GM12878 (cell line): ENCODE data around the gene COL23A1. TPM values are rescaled to one million over a fixed set of nuclear protein-coding genes. Genes with fewer than 3 reads are reported as not detected.
A peak's percentile ranks its signal among the peaks of the same experiment; 100 is the strongest.

Experiments used
- ATAC-seq: fragments of 200-7000 bp; cut with Tn5 transposase; 3 replicates; pipeline ENCODE4 v1.9.1; 2020; ENCODE audit warnings: mild to moderate bottlenecking, moderate library complexity
- BruUV-seq: library from RNA; stranded (reverse); fragments of 400-500 nt; replicated peaks from 2 replicates; lab custom pipeline; 2021; lab: Mats Ljungman, UMichigan
- CTCF ChIA-PET: fragments of 300-600 bp; sonication (Branson Sonifier 250); formaldehyde crosslinking; extraction: SDS; loops from one replicate; lab custom pipeline; 2021; ENCODE audit warnings: inconsistent platforms; lab: Yijun Ruan, JAX
- POLR2A ChIA-PET: fragments of 350-600 bp; formaldehyde crosslinking; extraction: SDS; loops from one replicate; lab custom pipeline; 2021; ENCODE audit warnings: inconsistent platforms; lab: Charles Lee
- RAD21 ChIA-PET: fragments of 300-600 bp; sonication (Branson Sonifier 250); formaldehyde crosslinking; loops from one replicate; lab custom pipeline; 2023; ENCODE audit warnings: antibody characterized with exemption; ENCODE audit not compliant: unreplicated experiment; lab: Charles Lee
- SMC1A ChIA-PET: fragments of 300-600 bp; sonication (Branson Sonifier 250); formaldehyde crosslinking; loops from one replicate; lab custom pipeline; 2023; ENCODE audit not compliant: unreplicated experiment, uncharacterized antibody; lab: Charles Lee
- DNase-seq: peaks from one replicate; pipeline ENCODE4 v3.0.0-alpha.2; 2011; ENCODE audit warnings: low read depth, low spot score
- FAIRE-seq: peaks from 3 replicates; lab custom pipeline; 2011; peaks lifted over from hg19 to GRCh38; lab: Jason Lieb, UNC
- H2AFZ ChIP-seq: 2 replicates; pipeline ENCODE4 v1.6.0; 2011; ENCODE audit warnings: low read depth, low read length, control low read depth; ENCODE audit not compliant: control insufficient read depth
- H3K27ac ChIP-seq: 2 replicates; pipeline ENCODE4 v1.5.1; 2011; ENCODE audit warnings: control low read depth; ENCODE audit not compliant: control insufficient read depth, insufficient read depth
- H3K27me3 ChIP-seq, 2 experiments: replicated peaks in 1 of 2; 2 replicates each; pipeline versions ENCODE4 v1.6.0 to v1.6.1; 2011; ENCODE audit warnings: low read length in 1 of 2; ENCODE audit not compliant: control insufficient read depth in 2 of 2, insufficient read depth in 2 of 2
- H3K36me3 ChIP-seq, 2 experiments: 2 replicates each; pipeline ENCODE4 v1.5.1; 2011; ENCODE audit warnings: low read length in 1 of 2; ENCODE audit not compliant: control insufficient read depth in 2 of 2, insufficient read depth in 2 of 2
- H3K4me1 ChIP-seq: 2 replicates; pipeline ENCODE4 v1.6.1; 2011; ENCODE audit warnings: mild to moderate bottlenecking, low read length, moderate library complexity, mixed read lengths; ENCODE audit not compliant: control insufficient read depth, insufficient read depth
- H3K4me2 ChIP-seq: 2 replicates; pipeline ENCODE4 v1.6.0; 2011; ENCODE audit warnings: control low read depth; ENCODE audit not compliant: control insufficient read depth, insufficient read depth
- H3K4me3 ChIP-seq: fragments of 200-600 bp; sonication (generic); 2 replicates; pipeline ENCODE4 v1.5.1; 2016
- H3K79me2 ChIP-seq: 2 replicates; pipeline ENCODE4 v1.6.0; 2011; ENCODE audit warnings: low read length; ENCODE audit not compliant: control insufficient read depth, insufficient read depth
- H3K9ac ChIP-seq: 2 replicates; pipeline ENCODE4 v1.8.0; 2011; ENCODE audit warnings: low read length, control low read depth, mixed read lengths; ENCODE audit not compliant: control insufficient read depth, insufficient read depth
- H3K9me3 ChIP-seq: replicated peaks from 3 replicates; pipeline ENCODE4 v1.5.1; 2011; ENCODE audit warnings: mild to moderate bottlenecking, low read length; ENCODE audit not compliant: control insufficient read depth, insufficient read depth
- H4K20me1 ChIP-seq: 2 replicates; pipeline ENCODE4 v1.6.0; 2011; ENCODE audit not compliant: control insufficient read depth, insufficient read depth
- MTA3 ChIP-seq: IDR thresholded peaks from 2 replicates; pipeline ENCODE4 v1.6.1; 2012; ENCODE audit warnings: low read length, inconsistent platforms, borderline replicate concordance
- PAX5 ChIP-seq: IDR thresholded peaks from 2 replicates; pipeline ENCODE4 v1.6.1; 2011; ENCODE audit warnings: low read depth, low read length, borderline replicate concordance
- PRDM15 ChIP-seq: fragments of 450-650 bp; formaldehyde crosslinking; IDR thresholded peaks from 2 replicates; pipeline ENCODE4 v1.4.0; 2020; ENCODE audit warnings: mild to moderate bottlenecking, moderate library complexity
- ZNF687 ChIP-seq: fragments of 450-650 bp; IDR thresholded peaks from 2 replicates; pipeline ENCODE4 v1.6.1; 2017; ENCODE audit warnings: mild to moderate bottlenecking, moderate library complexity
- ZZZ3 ChIP-seq: IDR thresholded peaks from 2 replicates; pipeline ENCODE4 v1.6.1; 2011; ENCODE audit warnings: low read depth; ENCODE audit not compliant: control insufficient read depth, insufficient read length
- WGBS: methylation state at CpG from one replicate; pipeline ENCODE4 v1.1.6; 2016; ENCODE audit warnings: low lambda C conversion rate; ENCODE audit not compliant: insufficient replicate concordance, insufficient coverage; ENCODE audit errors: missing lambda C conversion rate; 5-methylcytosine and 5-hydroxymethylcytosine counted together
- in situ Hi-C: fragments of 300-500 bp; cut with MboI; formaldehyde crosslinking; loops from 9 replicates; pipeline ENCODE4 v1.14.3; 2018; ENCODE audit warnings: mixed read lengths
- intact Hi-C: fragments of 100-400 bp; cut with micrococcal nuclease; formaldehyde crosslinking; loops from one replicate; pipeline ENCODE4 v1.14.2; 2022; ENCODE audit not compliant: unreplicated experiment
- polyA plus RNA-seq, 11 experiments: library from polyadenylated mRNA; depleted of rRNA in 4 of 11; unstranded in 6 of 11; stranded (reverse) in 5 of 11; fragments of >200 nt; fragmentation: Nextera tagmentation in 4 of 11; fragmentation: Illumina TruSeq in 1 of 11; extraction: Ambion mirVana in 4 of 11; extraction: Trizol in 1 of 11; gene quantifications; 1 replicate in 1 of 11; 2 replicates in 10 of 11; pipeline versions ENCODE4 v1.2.1 to v1.2.3, GENCODE V29; 2011 to 2016; ENCODE audit warnings: inconsistent platforms in 2 of 11, missing spikeins in 2 of 11, low read depth in 1 of 11
- total RNA-seq, 4 experiments: library from RNA; depleted of rRNA in 3 of 4; stranded (reverse); fragments of >200 nt in 3 of 4; fragmentation: Illumina TruSeq in 1 of 4; extraction: Trizol in 1 of 4; gene quantifications; 2 replicates each; pipeline versions ENCODE4 v1.2.1 to v1.2.3, GENCODE V29; 2013 to 2021

COL23A1 gene
- total and polyA plus RNA-seq, 10 of the 15 experiments (the other 5 are each of a cell fraction or from before 2014, with no cell fraction given): 0.03 to 0.83 (median 0.09) TPM; not detected in 5

GRCh38 chr5:178205749-178206047 is 384.5 kb downstream of the COL23A1 start:
- Histone ChIP-seq H4K20me1 (peaks cover 24% of the 10 kb centered on the region), H3K36me3 (peaks cover 31 to 46% of the 10 kb centered on the region in 2 experiments), H3K9ac (peak overlapping the region; percentile 84), H3K4me3 (peak overlapping the region; percentile 97), H3K27me3 (no peaks in the 10 kb centered on the region), H3K27ac (peak overlapping the region; percentile 67), H3K79me2 (peaks cover 62% of the 10 kb centered on the region), H3K4me2 (peak overlapping the region; percentile 88), H2AFZ (no peak overlapping the region), H3K4me1 (peaks cover 15% of the 10 kb centered on the region), H3K9me3 (no peaks in the 10 kb centered on the region)
- DNase-seq: no peak
- in situ Hi-C loops: no loop called here
- no peak for FAIRE-seq
- intact Hi-C loops: no loop called here
- POLR2A ChIA-PET: interaction anchor here (0.5 to 1.1 kb wide), 2 partner anchors 11 to 1177 kb away, joined by 3 to 5 read pairs; no protein-coding TSS in a partner anchor
- CTCF ChIA-PET: interaction anchor here (2.8 kb wide), 1 partner anchor 10 kb away, joined by 12 read pairs; no protein-coding TSS in a partner anchor
- SMC1A ChIA-PET: interaction anchor here (1.1 to 2.1 kb wide), 3 partner anchors 10 to 25 kb away, joined by 3 to 5 read pairs (median 4); no protein-coding TSS in a partner anchor
- no peak for ATAC-seq
- TF ChIP-seq PAX5 (no peak), PRDM15 (CRISPR knock-in tag) (no peak), ZZZ3 (no peak), MTA3 (peak; percentile 59; the same call in 1 of the 2 replicates), ZNF687 (no peak)
- RAD21 ChIA-PET: no interaction called here
- 0% methylated on average over 5 of the region's 5 CpGs for WGBS
- no TSS peak for BruUV-seq
